ENCODE measurements around the gene PSPC1. TPM values are rescaled to one million over a fixed set of nuclear protein-coding genes. Genes with fewer than 3 reads are reported as not detected.

PSPC1 gene
- total RNA-seq, 1 donor from 2014 or later, result 42.3 TPM

GRCh38 chr13:19661561-19661960 is 121.2 kb downstream of the PSPC1 start:
- H3K36me3 ChIP-seq (ENCODE audit: control insufficient read depth, insufficient read depth, low read length), result peaks cover 3% of the 10 kb centered on the region
- H3K4me3 ChIP-seq (ENCODE audit: low read depth, low read length), result no peak overlapping the region
- no peak for TF ChIP-seq CTCF (IDR thresholded peaks at IDR 0.05; ENCODE audit: insufficient read depth, low read length, poor library complexity, severe bottlenecking)
- no peak for DNase-seq (ENCODE audit: low read depth)
- no peaks in the 10 kb centered on the region for H3K27me3 ChIP-seq (ENCODE audit: control insufficient read depth, insufficient read depth, low read length)

GRCh38 chr13:19661126-19661525 is 121.6 kb downstream of the PSPC1 start:
- Histone ChIP-seq H3K27me3 (ENCODE audit: control insufficient read depth, insufficient read depth, low read length) (no peaks in the 10 kb centered on the region), H3K36me3 (ENCODE audit: control insufficient read depth, insufficient read depth, low read length) (peaks cover 1% of the 10 kb centered on the region), H3K4me3 (ENCODE audit: low read depth, low read length) (no peak overlapping the region)
- TF ChIP-seq CTCF (IDR thresholded peaks at IDR 0.05; ENCODE audit: insufficient read depth, low read length, poor library complexity, severe bottlenecking), result no peak
- no peak for DNase-seq (ENCODE audit: low read depth)

- no peak overlapping the region for H3K4me3 ChIP-seq (ENCODE audit: low read depth, low read length)
- H3K27me3 ChIP-seq (ENCODE audit: control insufficient read depth, insufficient read depth, low read length), result no peaks in the 10 kb centered on the region
- H3K36me3 ChIP-seq (ENCODE audit: control insufficient read depth, insufficient read depth, low read length), result peaks cover 1% of the 10 kb centered on the region
- DNase-seq (ENCODE audit: low read depth), result no peak
- no peak for TF ChIP-seq CTCF (IDR thresholded peaks at IDR 0.05; ENCODE audit: insufficient read depth, low read length, poor library complexity, severe bottlenecking)
Observed at GRCh38 chr13:19658831-19659230, 123.9 kb downstream of the PSPC1 start.

- H3K27me3 ChIP-seq (ENCODE audit: control insufficient read depth, insufficient read depth, low read length), result no peaks in the 10 kb centered on the region
Observed at GRCh38 chr13:19657872-19658591, 124.7 kb downstream of the PSPC1 start.

More at GRCh38 chr13:19657872-19658591, 124.7 kb downstream of the PSPC1 start:
- Histone ChIP-seq H3K36me3 (ENCODE audit: control insufficient read depth, insufficient read depth, low read length) (no peaks in the 10 kb centered on the region), H3K4me3 (ENCODE audit: low read depth, low read length) (no peak overlapping the region)
- no peak for DNase-seq (ENCODE audit: low read depth)
- TF ChIP-seq CTCF (IDR thresholded peaks at IDR 0.05; ENCODE audit: insufficient read depth, low read length, poor library complexity, severe bottlenecking), result no peak

Other genes starting within 250 kb of the PSPC1 start
- 0.29 TPM in 1 of 2 replicates, not detected in the other for gene TPTE2, start 221.4 kb downstream of the PSPC1 start, total RNA-seq
- 12.7 and 16.8 TPM in 2 replicates for gene MPHOSPH8, start 149.3 kb downstream of the PSPC1 start, total RNA-seq
- gene ZMYM5, start 80.7 kb upstream of the PSPC1 start, total RNA-seq, result 11.4 and 12.0 TPM in 2 replicates
- gene ZMYM2, start 175.8 kb upstream of the PSPC1 start, total RNA-seq, result 51.7 and 52.1 TPM in 2 replicates

Data from kidney epithelial cell (primary cell).